Heart left ventricle (tissue), 16 donors: ENCODE measurements around the gene C12orf43. TPM values are rescaled to one million over a fixed set of nuclear protein-coding genes. Genes with fewer than 3 reads are reported as not detected.

Experiments
- ATAC-seq, 4 donors: fragments of 200-7000 bp; cut with Tn5 transposase; one replicate each; pipeline ENCODE4 v1.9.1; 2020 to 2022; ENCODE audit warnings: moderate library complexity in 4 of 4, mild to moderate bottlenecking in 3 of 4, moderate number of reproducible peaks in 1 of 4
- DNase-seq, 5 donors: peaks; one replicate each; pipeline ENCODE4 v3.0.0-alpha.2; 2020
- H3K27ac ChIP-seq, 12 donors: fragments of 200-600 bp; sonication (generic) in 4 of 12; one replicate each; pipeline versions ENCODE4 v1.5.0 to v1.8.0; 2016 to 2022; ENCODE audit warnings: mild to moderate bottlenecking in 2 of 12
- H3K27me3 ChIP-seq, 9 donors: fragments of 200-600 bp; sonication (generic) in 2 of 9; one replicate each; pipeline versions ENCODE4 v1.5.1 to v1.8.0; 2016 to 2022; ENCODE audit warnings: mild to moderate bottlenecking in 3 of 9
- H3K36me3 ChIP-seq, 9 donors: fragments of 200-600 bp; sonication (generic) in 2 of 9; one replicate each; pipeline versions ENCODE4 v1.5.0 to v1.8.0; 2018 to 2022; ENCODE audit warnings: mild to moderate bottlenecking in 2 of 9
- H3K4me1 ChIP-seq, 12 donors: fragments of 200-600 bp; sonication (generic) in 4 of 12; one replicate each; pipeline versions ENCODE4 v1.5.0 to v1.8.0; 2016 to 2022; ENCODE audit warnings: mild to moderate bottlenecking in 3 of 12
- H3K4me3 ChIP-seq, 12 donors: fragments of 200-600 bp; sonication (generic) in 4 of 12; one replicate each; pipeline versions ENCODE4 v1.5.0 to v1.8.0; 2017 to 2022; ENCODE audit warnings: mild to moderate bottlenecking in 9 of 12, moderate library complexity in 4 of 12
- H3K9me3 ChIP-seq, 12 donors: fragments of 200-600 bp; sonication (generic) in 4 of 12; one replicate each; pipeline versions ENCODE4 v1.5.0 to v1.8.0; 2016 to 2022; ENCODE audit warnings: mild to moderate bottlenecking in 1 of 12
- POLR2A ChIP-seq, 2 donors: fragments of 450-650 bp; IDR thresholded peaks; one replicate each; pipeline ENCODE4 v1.6.1; 2017; ENCODE audit warnings: antibody characterized with exemption in 2 of 2, mild to moderate bottlenecking in 2 of 2, moderate library complexity in 2 of 2
- WGBS, 4 donors: extraction: QIAGEN DNeasy Blood & Tissue Kit in 2 of 4; methylation state at CpG; one replicate each; pipeline versions ENCODE4 v1.1.5 to v1.1.7; 2013 to 2018; 5-methylcytosine and 5-hydroxymethylcytosine counted together
- intact Hi-C, 10 donors: fragments of 100-400 bp; cut with DNase I; formaldehyde crosslinking; loops; one replicate each; pipeline versions ENCODE4 v1.11.1 to v1.14.2; 2022
- polyA plus RNA-seq, 2 donors: library from polyadenylated mRNA; stranded (reverse); fragments of 200-250 nt; gene quantifications; one replicate each; pipeline ENCODE4 v1.2.3, GENCODE V29; 2013
- total RNA-seq, 9 donors: library from RNA; depleted of rRNA in 2 of 9; stranded (reverse); fragments of >200 nt in 2 of 9; fragmentation: NEBNext Ultra II Directional in 3 of 9; extraction: Animal tissue kit (Norgen Biotek cat#: 25700) in 3 of 9; gene quantifications; one replicate each; pipeline versions ENCODE4 v1.1.0 to v1.2.4, GENCODE V29; 2016 to 2023
- TF ChIP-seq, protein P1 (sequence below), 12 donors: fragments of 200-600 bp; sonication (generic) in 4 of 12; IDR thresholded peaks; one replicate each; pipeline versions ENCODE4 v1.5.0 to v1.8.0; 2018 to 2022; ENCODE audit warnings: antibody characterized with exemption in 12 of 12, mild to moderate bottlenecking in 5 of 12
- donor health status: ischemic (EF 13 %, LVEDD 7.1; RV severe dilation, severe dysfunction).
- donor health status: healthy with polysubstance abuse.
- donor health status: DM: no; HTN: yes; CAD: no.
- donor health status: DM: no; HTN: no; CAD: no.
- donor health status: ischemic (EF 25% LVEDD 6.9; RV normal size, moderate dysfunction).
- donor health status: ischemic (EF 25% LVEDD 5.7; RV mildly dilated, moderate dysfunction).
- donor health status: healthy.
- donor health status: DM: yes; HTN: yes; CAD: no.
- donor health status: ischemic (EF 35%, LVEDD 5.7; RV mildly dilated, moderate dysfunction).
- donor health status: nonischemic (EF 11% LVEDD 7.7; RV severe dilation, severe dysfunction).
- donor health status: DM: yes; HTN: yes; CAD: no.
- donor health status: PGD.
- donor health status: ischemic (EF 29% LVEDD 5.4; RV normal size, mild dysfunction).
- donor health status: nonischemic (EF 23%, LVEDD 6.1; RV moderate dilation, normal function).

The C12orf43 gene
- total and polyA plus RNA-seq, 11 donors: 5.9 to 16.3 (median 9.2) TPM

DNA sequence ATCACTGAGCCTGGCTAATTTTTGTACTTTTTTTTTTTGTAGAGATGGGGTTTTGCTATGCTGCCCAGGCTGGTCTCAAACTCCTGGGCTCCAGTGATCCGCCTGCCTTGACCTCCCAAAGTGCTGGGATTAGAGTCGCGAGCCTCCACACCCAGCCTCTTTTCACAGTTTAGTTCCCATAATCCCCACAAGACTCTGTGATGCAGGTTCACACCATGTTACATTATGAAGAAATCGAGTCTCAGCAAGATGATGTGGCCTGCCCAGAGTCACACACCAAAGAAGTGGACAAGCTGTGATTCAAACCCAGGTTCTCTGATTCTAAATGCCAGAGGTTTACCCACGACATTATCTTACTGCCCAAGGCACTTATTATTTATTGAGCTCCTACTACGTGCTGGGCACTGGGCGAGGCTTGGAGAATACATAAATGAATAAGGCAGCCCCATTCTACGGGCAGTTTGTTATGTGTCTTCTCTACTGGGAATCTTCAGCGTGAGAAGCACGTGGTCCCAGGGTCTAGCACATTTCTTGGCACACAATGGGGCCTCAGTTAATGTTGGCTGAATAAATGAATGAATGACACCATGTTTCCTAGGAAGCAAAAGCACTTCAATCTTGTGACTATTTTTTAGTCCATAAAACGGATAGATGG is 46.2 kb upstream of the C12orf43 start:
- Histone ChIP-seq H3K4me1 (peaks cover 0 to 13% (median 3%) of the 10 kb centered on the region in 12 donors), H3K36me3 (no peaks in the 10 kb centered on the region), H3K4me3 (no peak overlapping the region), H3K27me3 (no peaks in the 10 kb centered on the region), H3K9me3 (no peaks in the 10 kb centered on the region), H3K27ac (no peak overlapping the region)
- intact Hi-C loops: loop anchor here in 9 of 10 donors (5.0 to 10.0 kb wide), 4 partner anchors 35 to 170 kb away; no protein-coding TSS in a partner anchor
- ATAC-seq (no peak), DNase-seq (no peak)
- 85 to 91% (median 87%) methylated on average over 11 of the region's 11 CpGs for WGBS, 4 donors
- TF ChIP-seq, protein P1, sequence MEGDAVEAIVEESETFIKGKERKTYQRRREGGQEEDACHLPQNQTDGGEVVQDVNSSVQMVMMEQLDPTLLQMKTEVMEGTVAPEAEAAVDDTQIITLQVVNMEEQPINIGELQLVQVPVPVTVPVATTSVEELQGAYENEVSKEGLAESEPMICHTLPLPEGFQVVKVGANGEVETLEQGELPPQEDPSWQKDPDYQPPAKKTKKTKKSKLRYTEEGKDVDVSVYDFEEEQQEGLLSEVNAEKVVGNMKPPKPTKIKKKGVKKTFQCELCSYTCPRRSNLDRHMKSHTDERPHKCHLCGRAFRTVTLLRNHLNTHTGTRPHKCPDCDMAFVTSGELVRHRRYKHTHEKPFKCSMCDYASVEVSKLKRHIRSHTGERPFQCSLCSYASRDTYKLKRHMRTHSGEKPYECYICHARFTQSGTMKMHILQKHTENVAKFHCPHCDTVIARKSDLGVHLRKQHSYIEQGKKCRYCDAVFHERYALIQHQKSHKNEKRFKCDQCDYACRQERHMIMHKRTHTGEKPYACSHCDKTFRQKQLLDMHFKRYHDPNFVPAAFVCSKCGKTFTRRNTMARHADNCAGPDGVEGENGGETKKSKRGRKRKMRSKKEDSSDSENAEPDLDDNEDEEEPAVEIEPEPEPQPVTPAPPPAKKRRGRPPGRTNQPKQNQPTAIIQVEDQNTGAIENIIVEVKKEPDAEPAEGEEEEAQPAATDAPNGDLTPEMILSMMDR (IDR thresholded peaks at IDR 0.05): no peak
- TF ChIP-seq POLR2A (IDR thresholded peaks at IDR 0.05): no peak

DNA sequence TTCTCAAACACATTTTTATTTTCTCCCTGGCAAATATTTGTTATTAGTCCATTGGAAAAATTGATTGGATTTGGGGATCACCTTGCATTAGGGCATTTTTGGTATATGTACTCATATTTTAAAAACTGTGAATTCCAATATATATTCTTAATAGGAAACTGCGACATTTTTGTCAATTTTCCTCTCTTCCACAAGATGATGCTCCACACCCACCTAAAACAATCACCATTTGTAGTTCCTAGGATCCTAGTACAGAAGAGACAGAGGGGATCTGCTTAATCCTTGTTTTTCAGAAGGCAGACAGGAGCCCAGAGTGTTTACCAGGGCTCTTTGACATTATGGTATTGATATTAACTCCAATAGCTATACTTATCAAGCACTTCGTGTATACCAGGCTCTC is 45.5 kb upstream of the C12orf43 start:
- H3K27me3 ChIP-seq: no peaks in the 10 kb centered on the region
- DNase-seq: no peak
- 41 to 61% (median 50%) methylated on average over 2 of the region's 2 CpGs for WGBS, 4 donors
- TF ChIP-seq, protein P1 (IDR thresholded peaks at IDR 0.05): peak in 8 of 12 donors; percentile 14 to 43 (median 28)
- no peak for TF ChIP-seq POLR2A (IDR thresholded peaks at IDR 0.05)
- no peaks in the 10 kb centered on the region for H3K9me3 ChIP-seq
- H3K4me3 ChIP-seq: no peak overlapping the region
- intact Hi-C loops: loop anchor here (2.0 to 10.0 kb wide), 5 partner anchors 35 to 170 kb away; no protein-coding TSS in a partner anchor
- no peak overlapping the region for H3K27ac ChIP-seq
- H3K36me3 ChIP-seq: no peaks in the 10 kb centered on the region
- no peak for ATAC-seq
- H3K4me1 ChIP-seq: peaks cover 0 to 13% (median 3%) of the 10 kb centered on the region in 12 donors

DNA sequence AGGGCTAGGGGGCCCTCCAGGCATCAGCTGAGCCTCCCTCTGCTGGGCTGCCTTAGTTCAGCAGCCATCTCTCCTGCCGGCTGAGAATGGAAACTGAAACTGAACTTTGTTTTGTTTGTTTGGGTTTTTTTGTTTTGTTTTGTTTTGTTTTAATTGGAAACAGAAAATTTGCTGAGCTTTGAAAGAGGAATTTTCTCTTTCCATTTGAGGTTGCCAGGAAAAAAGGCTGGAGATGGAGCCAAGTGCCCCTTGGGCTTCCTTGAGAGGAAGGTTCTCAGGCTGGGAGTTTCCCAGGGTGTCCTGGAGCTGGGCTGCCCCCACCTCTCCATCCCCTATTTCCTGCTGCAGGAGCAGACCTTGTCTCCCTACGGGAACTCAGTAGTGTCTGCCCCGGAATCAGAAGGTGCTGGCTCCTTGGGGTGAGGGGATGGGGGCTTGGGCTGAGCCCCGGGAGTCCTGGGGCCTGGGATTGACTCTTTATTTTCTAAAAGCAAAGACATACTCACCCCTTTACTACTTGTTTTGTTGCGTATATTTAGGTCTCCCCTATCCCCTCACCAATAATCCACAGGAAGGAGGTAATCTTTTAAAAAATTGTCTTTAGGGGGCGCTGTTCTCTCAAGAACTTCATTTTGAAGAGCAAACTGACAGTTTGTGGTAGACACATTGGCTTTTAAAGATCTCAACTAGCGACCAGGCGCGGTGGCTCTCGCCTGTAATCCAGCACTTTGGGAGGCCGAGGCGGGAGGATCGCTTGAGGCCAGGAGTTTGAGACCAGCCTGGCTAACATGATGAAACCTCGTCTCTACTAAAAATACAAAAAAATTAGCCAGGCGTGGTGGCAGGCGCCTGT is 44.1 kb upstream of the C12orf43 start:
- DNase-seq: peak in 3 of 5 donors; percentile 37 to 50 (median 43)
- 42 to 54% (median 48%) methylated on average over 16 of the region's 16 CpGs for WGBS, 4 donors
- H3K36me3 ChIP-seq: no peaks in the 10 kb centered on the region
- TF ChIP-seq, protein P1 (IDR thresholded peaks at IDR 0.05): peak; percentile 26 to 57 (median 44)
- TF ChIP-seq POLR2A (IDR thresholded peaks at IDR 0.05): no peak
- intact Hi-C loops: loop anchor here (1.0 to 10.0 kb wide), 6 partner anchors 36 to 172 kb away; no protein-coding TSS in a partner anchor
- peak; percentile 65 to 95 (median 81) for ATAC-seq
- peak overlapping the region; percentile 17 to 89 (median 70) for H3K27ac ChIP-seq
- H3K9me3 ChIP-seq: no peaks in the 10 kb centered on the region
- H3K27me3 ChIP-seq: no peaks in the 10 kb centered on the region
- peak overlapping the region in 10 of 12 donors; percentile 1 to 54 (median 40) for H3K4me3 ChIP-seq
- H3K4me1 ChIP-seq: peaks cover 0 to 13% (median 3%) of the 10 kb centered on the region in 12 donors
